H1 (cell line): ENCODE measurements around the gene TMCC3. TPM values are rescaled to one million over a fixed set of nuclear protein-coding genes. Genes with fewer than 3 reads are reported as not detected.

Experiments
- CTCF ChIA-PET: fragments of 300-600 bp; sonication (Branson Sonifier 250); formaldehyde crosslinking; loops from one replicate; lab custom pipeline; 2021; ENCODE audit not compliant: partially characterized antibody; lab: Charles Lee
- POLR2A ChIA-PET: fragments of 300-600 bp; sonication (Branson Sonifier 250); formaldehyde crosslinking; loops from one replicate; lab custom pipeline; 2021; ENCODE audit warnings: inconsistent platforms; ENCODE audit not compliant: partially characterized antibody; lab: Charles Lee
- DNase-seq, 2 experiments: peaks; one replicate each; pipeline versions ENCODE4 v3.0.0 to v3.0.0-alpha.2; 2010 to 2022; ENCODE audit warnings: low spot score in 2 of 2, low read depth in 1 of 2, mixed read lengths in 1 of 2
- FAIRE-seq: peaks from 2 replicates; lab custom pipeline; 2011; peaks lifted over from hg19 to GRCh38; lab: Jason Lieb, UNC
- H2AFZ ChIP-seq: 2 replicates; pipeline ENCODE4 v1.8.1; 2012; ENCODE audit warnings: low read length, inconsistent platforms
- H2AK5ac ChIP-seq: 2 replicates; pipeline ENCODE4 v1.6.1; 2013; ENCODE audit warnings: low read depth, low read length
- H2BK120ac ChIP-seq: replicated peaks from 2 replicates; pipeline ENCODE3; 2013; ENCODE audit warnings: low read depth, low read length, inconsistent platforms
- H2BK12ac ChIP-seq: 2 replicates; pipeline ENCODE4 v1.6.1; 2013; ENCODE audit warnings: low read depth, low read length
- H2BK15ac ChIP-seq: 2 replicates; pipeline ENCODE4 v1.6.1; 2013; ENCODE audit warnings: low read length
- H2BK20ac ChIP-seq: 2 replicates; pipeline ENCODE4 v1.6.1; 2013; ENCODE audit warnings: low read length
- H2BK5ac ChIP-seq: 2 replicates; pipeline ENCODE4 v1.6.1; 2013; ENCODE audit warnings: low read depth, low read length
- H3K14ac ChIP-seq: 2 replicates; pipeline ENCODE4 v1.6.1; 2013; ENCODE audit warnings: inconsistent platforms; ENCODE audit not compliant: insufficient read length
- H3K18ac ChIP-seq: 2 replicates; pipeline ENCODE4 v1.6.1; 2013; ENCODE audit warnings: low read length; ENCODE audit errors: extremely low read depth
- H3K23ac ChIP-seq: 2 replicates; pipeline ENCODE4 v1.6.1; 2013; ENCODE audit warnings: inconsistent platforms; ENCODE audit not compliant: insufficient read length
- H3K23me2 ChIP-seq: 2 replicates; pipeline ENCODE4 v1.6.1; 2013; ENCODE audit warnings: low read depth, low read length
- H3K27ac ChIP-seq: 2 replicates; pipeline ENCODE4 v1.6.1; 2011; ENCODE audit warnings: low read depth, low read length, inconsistent platforms
- H3K27me3 ChIP-seq, 4 experiments: replicated peaks in 1 of 4; 1 replicate in 1 of 4; 2 replicates in 3 of 4; pipeline versions ENCODE4 v1.6.1 to v1.8.1; 2011 to 2013; ENCODE audit warnings: low read length in 3 of 4, mild to moderate bottlenecking in 3 of 4, inconsistent platforms in 2 of 4, mixed read lengths in 2 of 4, moderate library complexity in 1 of 4; ENCODE audit not compliant: control insufficient read depth in 3 of 4, insufficient read depth in 3 of 4; ENCODE audit errors: extremely low read depth in 1 of 4
- H3K36me3 ChIP-seq, 4 experiments: 2 replicates each; pipeline versions ENCODE4 v1.6.1 to v1.8.1; 2011 to 2013; ENCODE audit warnings: mild to moderate bottlenecking in 4 of 4, low read length in 3 of 4, moderate library complexity in 2 of 4, control low read depth in 1 of 4, inconsistent platforms in 1 of 4; ENCODE audit not compliant: insufficient read depth in 4 of 4, control insufficient read depth in 2 of 4
- H3K4ac ChIP-seq: replicated peaks from 2 replicates; pipeline ENCODE3; 2013; ENCODE audit warnings: low read length, low read depth, mixed read lengths, inconsistent platforms; ENCODE audit not compliant: insufficient read length
- H3K4me1 ChIP-seq, 4 experiments: replicated peaks in 1 of 4; 1 replicate in 1 of 4; 2 replicates in 3 of 4; pipeline versions ENCODE4 v1.6.1 to v1.8.1; 2011 to 2013; ENCODE audit warnings: low read length in 3 of 4, inconsistent platforms in 2 of 4, mixed read lengths in 1 of 4; ENCODE audit not compliant: insufficient read depth in 4 of 4, control insufficient read depth in 3 of 4
- H3K4me2 ChIP-seq, 2 experiments: 2 replicates each; pipeline versions ENCODE4 v1.6.1 to v1.8.1; 2011 to 2013; ENCODE audit warnings: low read depth in 2 of 2, low read length in 2 of 2, control low read depth in 1 of 2, inconsistent platforms in 1 of 2, mild to moderate bottlenecking in 1 of 2; ENCODE audit not compliant: insufficient read depth in 1 of 2
- H3K4me3 ChIP-seq, 4 experiments: fragments of 200-600, 300-600 bp in 1 of 4; sonication (generic), shearing (Covaris generic), sonication (Bioruptor Twin) in 1 of 4; 2 replicates each; pipeline versions ENCODE4 v1.5.1 to v1.8.1; 2011 to 2016; ENCODE audit warnings: low read length in 4 of 4, low read depth in 3 of 4, control low read depth in 2 of 4, inconsistent platforms in 2 of 4, mild to moderate bottlenecking in 2 of 4, mixed read lengths in 1 of 4, moderate library complexity in 1 of 4; ENCODE audit not compliant: insufficient read depth in 2 of 4; ENCODE audit errors: extremely low read depth in 1 of 4
- H3K56ac ChIP-seq: replicated peaks from 2 replicates; pipeline ENCODE3; 2013; ENCODE audit warnings: low read depth, mild to moderate bottlenecking, mixed read lengths, low read length, inconsistent platforms; ENCODE audit not compliant: insufficient read length
- H3K79me1 ChIP-seq: 2 replicates; pipeline ENCODE4 v1.6.1; 2013; ENCODE audit warnings: low read depth, low read length, control low read depth
- H3K79me2 ChIP-seq, 2 experiments: 2 replicates each; pipeline versions ENCODE4 v1.6.1 to v1.8.1; 2012 to 2013; ENCODE audit warnings: low read length in 2 of 2, mild to moderate bottlenecking in 2 of 2, inconsistent platforms in 1 of 2; ENCODE audit not compliant: insufficient read depth in 2 of 2, control insufficient read depth in 1 of 2
- H3K9ac ChIP-seq, 4 experiments: replicated peaks in 1 of 4; 1 replicate in 1 of 4; 2 replicates in 3 of 4; pipeline versions ENCODE4 v1.6.1 to v1.8.1; 2011 to 2013; ENCODE audit warnings: low read depth in 3 of 4, low read length in 3 of 4, control low read depth in 2 of 4, mild to moderate bottlenecking in 2 of 4, moderate library complexity in 2 of 4, inconsistent platforms in 1 of 4; ENCODE audit errors: extremely low read depth in 1 of 4
- H3K9me3 ChIP-seq, 2 experiments: 2 replicates each; pipeline versions ENCODE4 v1.6.1 to v1.8.1; 2012 to 2013; ENCODE audit warnings: mild to moderate bottlenecking in 2 of 2, moderate library complexity in 2 of 2, control low read depth in 1 of 2, inconsistent platforms in 1 of 2, low read depth in 1 of 2, low read length in 1 of 2, mixed read lengths in 1 of 2; ENCODE audit not compliant: insufficient read depth in 2 of 2
- H4K20me1 ChIP-seq, 2 experiments: replicated peaks in 1 of 2; 2 replicates each; pipeline versions ENCODE3 to v1.8.1; 2011 to 2013; ENCODE audit warnings: inconsistent platforms in 2 of 2, low read length in 2 of 2, mild to moderate bottlenecking in 1 of 2; ENCODE audit not compliant: insufficient read depth in 2 of 2, control insufficient read depth in 1 of 2
- H4K5ac ChIP-seq: 2 replicates; pipeline ENCODE4 v1.6.1; 2013; ENCODE audit warnings: low read length, low read depth, mixed read lengths, inconsistent platforms; ENCODE audit not compliant: insufficient read length
- H4K8ac ChIP-seq: 2 replicates; pipeline ENCODE4 v1.8.0; 2013; ENCODE audit warnings: mild to moderate bottlenecking, moderate library complexity, low read length, inconsistent platforms; ENCODE audit not compliant: insufficient read depth; ENCODE audit errors: extremely low read depth
- H4K91ac ChIP-seq: replicated peaks from 2 replicates; pipeline ENCODE3; 2013; ENCODE audit warnings: low read length, mixed read lengths, inconsistent platforms; ENCODE audit not compliant: insufficient read length
- E2F6 ChIP-seq: IDR thresholded peaks from 2 replicates; pipeline ENCODE4 v1.6.1; 2012; ENCODE audit warnings: inconsistent platforms
- HDAC2 ChIP-seq, 2 experiments: fragments of 300-600 bp in 1 of 2; sonication (generic) in 1 of 2; IDR thresholded peaks; 2 replicates each; pipeline ENCODE4 v1.6.1; 2011 to 2012; ENCODE audit warnings: low read depth in 2 of 2, low read length in 2 of 2, mild to moderate bottlenecking in 2 of 2, moderate library complexity in 2 of 2, borderline replicate concordance in 1 of 2, inconsistent platforms in 1 of 2
- NANOG ChIP-seq: IDR thresholded peaks from 2 replicates; pipeline ENCODE4 v1.6.1; 2011; ENCODE audit warnings: low read length, low read depth, mild to moderate bottlenecking, inconsistent platforms; ENCODE audit not compliant: insufficient read depth, poor library complexity, severe bottlenecking
- SRF ChIP-seq: IDR thresholded peaks from 2 replicates; pipeline ENCODE4 v1.6.1; 2011; ENCODE audit warnings: mild to moderate bottlenecking, low read depth, low read length, moderate library complexity
- TCF12 ChIP-seq: IDR thresholded peaks from 2 replicates; pipeline ENCODE4 v1.6.1; 2011; ENCODE audit warnings: low read depth, mild to moderate bottlenecking, low read length
- WGBS, 2 experiments: shearing (Covaris generic) in 1 of 2; methylation state at CpG; one replicate each; pipeline versions ENCODE4 v1.1.6 to v1.1.7; 2013 to 2015; ENCODE audit warnings: low lambda C conversion rate in 2 of 2, mixed read lengths in 2 of 2, inconsistent platforms in 1 of 2, low coverage in 1 of 2, missing lambda C conversion rate in 1 of 2; ENCODE audit not compliant: insufficient replicate concordance in 2 of 2, insufficient coverage in 1 of 2, insufficient read length in 1 of 2; ENCODE audit errors: extremely low coverage in 1 of 2, missing lambda C conversion rate in 1 of 2; 5-methylcytosine and 5-hydroxymethylcytosine counted together
- polyA plus RNA-seq, 7 experiments: library from polyadenylated mRNA; depleted of rRNA in 3 of 7; stranded (reverse) in 5 of 7; unstranded in 2 of 7; fragments of >200 nt in 5 of 7; fragments of 200-250 nt in 2 of 7; gene quantifications; 1 replicate in 5 of 7; 2 replicates in 1 of 7; 4 replicates in 1 of 7; pipeline versions ENCODE4 v1.2.1 to v1.2.3, GENCODE V29; 2011 to 2013; ENCODE audit warnings: missing spikeins in 2 of 7, mixed read lengths in 2 of 7
- total RNA-seq: library from RNA; stranded (reverse); fragmentation: NEBNext Ultra II Directional; extraction: Animal tissue kit (Norgen Biotek cat#: 25700); gene quantifications from 2 replicates; pipeline ENCODE4 v1.2.1, GENCODE V29; 2021

Gene TMCC3
- total and polyA plus RNA-seq, 2 of the 8 experiments (the other 6 are each of a cell fraction or from before 2014, with no cell fraction given): 1.7 to 4.1 TPM

GRCh38 chr12:94590428-94590827 lies 59.9 kb downstream of the TMCC3 start:
- H2BK120ac ChIP-seq: no peak overlapping the region
- ChIA-PET CTCF (interaction anchor here (0.6 to 2.0 kb wide), 5 partner anchors 12 to 487 kb away, joined by 3 to 5 read pairs (median 3); no protein-coding TSS in a partner anchor), POLR2A (no interaction called here)
- 65% methylated on average over 8 of the region's 8 CpGs; no CpG with 5 or more reads in 1 of the 2 experiments for WGBS, 2 experiments
- H3K14ac ChIP-seq: no peak overlapping the region
- no peaks in the 10 kb centered on the region for H4K20me1 ChIP-seq
- H3K9me3 ChIP-seq: no peaks in the 10 kb centered on the region
- H2BK15ac ChIP-seq: no peak overlapping the region
- DNase-seq (peak; percentile 31 to 49), FAIRE-seq (no peak)
- no peaks in the 10 kb centered on the region for H3K27me3 ChIP-seq
- no peak overlapping the region for H2BK5ac ChIP-seq
- H2AFZ ChIP-seq: no peak overlapping the region; the same call in 1 of the 2 replicates
- H2AK5ac ChIP-seq: no peak overlapping the region
- TF ChIP-seq NANOG: peak; percentile 81
- 0 out of 2 replicates have a peak, but pooled peaks have one; percentile 9 for TF ChIP-seq TCF12
- 0 out of 2 replicates have a peak, but pooled peaks have one; percentile 11 for TF ChIP-seq E2F6
- peak; percentile 33 to 79; a peak in 1 of 4 replicates for TF ChIP-seq HDAC2 (IDR thresholded peaks at IDR 0.05; ENCODE audit: borderline replicate concordance in 1 of 2, low read depth in 2 of 2, low read length in 2 of 2)
- TF ChIP-seq SRF: no peak
- no peak overlapping the region for H3K27ac ChIP-seq
- H3K23ac ChIP-seq: no peak overlapping the region
- no peak overlapping the region for H3K4ac ChIP-seq
- H3K4me3 ChIP-seq: no peak overlapping the region
- H4K8ac ChIP-seq: no peak overlapping the region
- H3K4me1 ChIP-seq: peaks cover 0 to 3% (median under 1%) of the 10 kb centered on the region in 4 experiments; a peak in 2 of 7 replicates
- H3K18ac ChIP-seq: no peak overlapping the region
- H3K9ac ChIP-seq: no peak overlapping the region
- no peaks in the 10 kb centered on the region for H3K79me2 ChIP-seq
- no peaks in the 10 kb centered on the region for H3K36me3 ChIP-seq
- H4K91ac ChIP-seq: no peak overlapping the region
- no peak overlapping the region for H4K5ac ChIP-seq
- no peak overlapping the region for H3K56ac ChIP-seq
- H2BK12ac ChIP-seq: no peak overlapping the region
- H3K23me2 ChIP-seq: no peaks in the 10 kb centered on the region
- no peak overlapping the region for H2BK20ac ChIP-seq
- H3K79me1 ChIP-seq: no peaks in the 10 kb centered on the region
- H3K4me2 ChIP-seq: 0 out of 4 replicates have a peak overlapping the region, but pooled peaks of 1 of the 2 experiments have one; percentile 16
